GM12878 (cell line): Measurements from ENCODE around the gene RPP30. TPM values are rescaled to one million over a fixed set of nuclear protein-coding genes. Genes with fewer than 3 reads are reported as not detected.

ENCODE experiments used
- ATAC-seq: fragments of 200-7000 bp; cut with Tn5 transposase; 3 replicates; pipeline ENCODE4 v1.9.1; 2020; ENCODE audit warnings: mild to moderate bottlenecking, moderate library complexity
- BruUV-seq: library from RNA; stranded (reverse); fragments of 400-500 nt; replicated peaks from 2 replicates; lab custom pipeline; 2021; lab: Mats Ljungman, UMichigan
- CTCF ChIA-PET: fragments of 300-600 bp; sonication (Branson Sonifier 250); formaldehyde crosslinking; extraction: SDS; loops from one replicate; lab custom pipeline; 2021; ENCODE audit warnings: inconsistent platforms; lab: Yijun Ruan, JAX
- POLR2A ChIA-PET: fragments of 350-600 bp; formaldehyde crosslinking; extraction: SDS; loops from one replicate; lab custom pipeline; 2021; ENCODE audit warnings: inconsistent platforms; lab: Charles Lee
- RAD21 ChIA-PET: fragments of 300-600 bp; sonication (Branson Sonifier 250); formaldehyde crosslinking; loops from one replicate; lab custom pipeline; 2023; ENCODE audit warnings: antibody characterized with exemption; ENCODE audit not compliant: unreplicated experiment; lab: Charles Lee
- SMC1A ChIA-PET: fragments of 300-600 bp; sonication (Branson Sonifier 250); formaldehyde crosslinking; loops from one replicate; lab custom pipeline; 2023; ENCODE audit not compliant: unreplicated experiment, uncharacterized antibody; lab: Charles Lee
- DNase-seq: peaks from one replicate; pipeline ENCODE4 v3.0.0-alpha.2; 2011; ENCODE audit warnings: low read depth, low spot score
- FAIRE-seq: peaks from 3 replicates; lab custom pipeline; 2011; peaks lifted over from hg19 to GRCh38; lab: Jason Lieb, UNC
- H2AFZ ChIP-seq: 2 replicates; pipeline ENCODE4 v1.6.0; 2011; ENCODE audit warnings: low read depth, low read length, control low read depth; ENCODE audit not compliant: control insufficient read depth
- H3K27ac ChIP-seq: 2 replicates; pipeline ENCODE4 v1.5.1; 2011; ENCODE audit warnings: control low read depth; ENCODE audit not compliant: control insufficient read depth, insufficient read depth
- H3K27me3 ChIP-seq, 2 experiments: replicated peaks in 1 of 2; 2 replicates each; pipeline versions ENCODE4 v1.6.0 to v1.6.1; 2011; ENCODE audit warnings: low read length in 1 of 2; ENCODE audit not compliant: control insufficient read depth in 2 of 2, insufficient read depth in 2 of 2
- H3K36me3 ChIP-seq, 2 experiments: 2 replicates each; pipeline ENCODE4 v1.5.1; 2011; ENCODE audit warnings: low read length in 1 of 2; ENCODE audit not compliant: control insufficient read depth in 2 of 2, insufficient read depth in 2 of 2
- H3K4me1 ChIP-seq: 2 replicates; pipeline ENCODE4 v1.6.1; 2011; ENCODE audit warnings: mild to moderate bottlenecking, low read length, moderate library complexity, mixed read lengths; ENCODE audit not compliant: control insufficient read depth, insufficient read depth
- H3K4me2 ChIP-seq: 2 replicates; pipeline ENCODE4 v1.6.0; 2011; ENCODE audit warnings: control low read depth; ENCODE audit not compliant: control insufficient read depth, insufficient read depth
- H3K4me3 ChIP-seq: fragments of 200-600 bp; sonication (generic); 2 replicates; pipeline ENCODE4 v1.5.1; 2016
- H3K79me2 ChIP-seq: 2 replicates; pipeline ENCODE4 v1.6.0; 2011; ENCODE audit warnings: low read length; ENCODE audit not compliant: control insufficient read depth, insufficient read depth
- H3K9ac ChIP-seq: 2 replicates; pipeline ENCODE4 v1.8.0; 2011; ENCODE audit warnings: low read length, control low read depth, mixed read lengths; ENCODE audit not compliant: control insufficient read depth, insufficient read depth
- H3K9me3 ChIP-seq: replicated peaks from 3 replicates; pipeline ENCODE4 v1.5.1; 2011; ENCODE audit warnings: mild to moderate bottlenecking, low read length; ENCODE audit not compliant: control insufficient read depth, insufficient read depth
- H4K20me1 ChIP-seq: 2 replicates; pipeline ENCODE4 v1.6.0; 2011; ENCODE audit not compliant: control insufficient read depth, insufficient read depth
- BCLAF1 ChIP-seq: fragments of 450-650 bp; IDR thresholded peaks from 2 replicates; pipeline ENCODE4 v1.6.1; 2017; ENCODE audit warnings: antibody characterized with exemption, mild to moderate bottlenecking, moderate library complexity
- BMI1 ChIP-seq: fragments of 450-650 bp; IDR thresholded peaks from 2 replicates; pipeline ENCODE4 v1.6.1; 2016; ENCODE audit warnings: mild to moderate bottlenecking, moderate library complexity, borderline replicate concordance
- CTCF ChIP-seq, 3 experiments: IDR thresholded peaks in 2 of 3; conservative IDR thresholded peaks in 1 of 3; 2 replicates each; pipeline ENCODE4 v1.5.1; 2011; ENCODE audit warnings: low read depth in 3 of 3, low read length in 3 of 3, mild to moderate bottlenecking in 3 of 3, control low read depth in 2 of 3, moderate library complexity in 2 of 3, inconsistent platforms in 1 of 3, mixed read lengths in 1 of 3; ENCODE audit not compliant: control insufficient read depth in 2 of 3, insufficient read depth in 1 of 3; ENCODE audit errors: extremely low read depth in 1 of 3
- MXI1 ChIP-seq: fragments of 150-350 bp; IDR thresholded peaks from 2 replicates; pipeline ENCODE4 v1.6.1; 2011; ENCODE audit warnings: low read depth, mild to moderate bottlenecking, inconsistent platforms, low read length, improper control_type of control experiment
- SIX5 ChIP-seq: IDR thresholded peaks from 2 replicates; pipeline ENCODE4 v1.6.1; 2011; ENCODE audit warnings: mild to moderate bottlenecking, low read depth, low read length, moderate library complexity; ENCODE audit not compliant: severe bottlenecking
- SREBF2 ChIP-seq: IDR thresholded peaks from 2 replicates; pipeline ENCODE4 v1.6.1; 2012; ENCODE audit warnings: mild to moderate bottlenecking, low read length
- WRNIP1 ChIP-seq: IDR thresholded peaks from 2 replicates; pipeline ENCODE4 v1.6.1; 2011; ENCODE audit warnings: low read depth, low read length, improper control_type of control experiment, borderline replicate concordance
- ZBTB4 ChIP-seq: fragments of 450-650 bp; formaldehyde crosslinking; IDR thresholded peaks from 2 replicates; pipeline ENCODE4 v1.4.0; 2022; ENCODE audit warnings: mild to moderate bottlenecking, moderate library complexity
- WGBS: methylation state at CpG from one replicate; pipeline ENCODE4 v1.1.6; 2016; ENCODE audit warnings: low lambda C conversion rate; ENCODE audit not compliant: insufficient replicate concordance, insufficient coverage; ENCODE audit errors: missing lambda C conversion rate; 5-methylcytosine and 5-hydroxymethylcytosine counted together
- in situ Hi-C: fragments of 300-500 bp; cut with MboI; formaldehyde crosslinking; loops from 9 replicates; pipeline ENCODE4 v1.14.3; 2018; ENCODE audit warnings: mixed read lengths
- intact Hi-C: fragments of 100-400 bp; cut with micrococcal nuclease; formaldehyde crosslinking; loops from one replicate; pipeline ENCODE4 v1.14.2; 2022; ENCODE audit not compliant: unreplicated experiment
- polyA plus RNA-seq, 11 experiments: library from polyadenylated mRNA; depleted of rRNA in 4 of 11; unstranded in 6 of 11; stranded (reverse) in 5 of 11; fragments of >200 nt; fragmentation: Nextera tagmentation in 4 of 11; fragmentation: Illumina TruSeq in 1 of 11; extraction: Ambion mirVana in 4 of 11; extraction: Trizol in 1 of 11; gene quantifications; 1 replicate in 1 of 11; 2 replicates in 10 of 11; pipeline versions ENCODE4 v1.2.1 to v1.2.3, GENCODE V29; 2011 to 2016; ENCODE audit warnings: inconsistent platforms in 2 of 11, missing spikeins in 2 of 11, low read depth in 1 of 11
- total RNA-seq, 4 experiments: library from RNA; depleted of rRNA in 3 of 4; stranded (reverse); fragments of >200 nt in 3 of 4; fragmentation: Illumina TruSeq in 1 of 4; extraction: Trizol in 1 of 4; gene quantifications; 2 replicates each; pipeline versions ENCODE4 v1.2.1 to v1.2.3, GENCODE V29; 2013 to 2021

RPP30 gene
- total and polyA plus RNA-seq, 10 of the 15 experiments (the other 5 are each of a cell fraction or from before 2014, with no cell fraction given): 48.0 to 208 (median 72.6) TPM

GRCh38 chr10:90865401-90865800 lies 6.4 kb upstream of the RPP30 start:
- ATAC-seq: peak; percentile 41; the same call in 1 of the 3 replicates
- DNase-seq: no peak
- 3% methylated on average over 3 of the region's 3 CpGs for WGBS
- Histone ChIP-seq H3K9me3 (no peaks in the 10 kb centered on the region; the same call in 2 of the 3 replicates), H3K4me3 (no peak overlapping the region), H3K79me2 (no peaks in the 10 kb centered on the region), H4K20me1 (no peaks in the 10 kb centered on the region), H3K9ac (no peak overlapping the region), H3K4me1 (no peaks in the 10 kb centered on the region), H3K27me3 (no peaks in the 10 kb centered on the region), H3K27ac (no peak overlapping the region), H2AFZ (no peak overlapping the region), H3K36me3 (no peaks in the 10 kb centered on the region), H3K4me2 (no peak overlapping the region)
- FAIRE-seq: no peak
- ChIA-PET CTCF (interaction anchor here (0.6 to 3.8 kb wide), 12 partner anchors 10 to 1385 kb away, joined by 3 to 18 read pairs (median 4); partner anchors contain the start of gene ANKRD1), POLR2A (interaction anchor here (0.7 kb wide), 2 partner anchors 113 to 610 kb away, joined by 3 read pairs; no protein-coding TSS in a partner anchor), RAD21 (interaction anchor here (0.7 to 1.4 kb wide), 2 partner anchors 114 to 1075 kb away, joined by 3 to 5 read pairs; no protein-coding TSS in a partner anchor), SMC1A (interaction anchor here (1.1 to 2.0 kb wide), 5 partner anchors 9 to 213 kb away, joined by 3 to 6 read pairs (median 3); no protein-coding TSS in a partner anchor)
- intact Hi-C loops (loop anchor here (10.0 kb wide), 1 partner anchor 911 kb away; no protein-coding TSS in a partner anchor), in situ Hi-C loops (loop anchor here (5.0 kb wide), 2 partner anchors 118 to 1073 kb away; no protein-coding TSS in a partner anchor)
- TF ChIP-seq SREBF2 (no peak), BMI1 (peak; percentile 71), SIX5 (no peak), ZBTB4 (CRISPR knock-in tag) (no peak), MXI1 (no peak), BCLAF1 (no peak), WRNIP1 (no peak), CTCF (IDR thresholded peaks at IDR 0.05 in 2 of 3, conservative IDR thresholded peaks at IDR 0.05 in 1 of 3; ENCODE audit: control insufficient read depth in 2 of 3, extremely low read depth in 1 of 3, insufficient read depth in 1 of 3, low read depth in 3 of 3, low read length in 3 of 3) (peak in 2 of 3 experiments; percentile 20 to 27; a peak in 3 of 6 replicates)
- BruUV-seq: no TSS peak
